HL-60 (cell line): ENCODE results near the gene ANKUB1.

Source experiments
- CTCF ChIP-seq: IDR thresholded peaks from one replicate; pipeline ENCODE4 v1.5.1; 2011; ENCODE audit warnings: low read length, control low read depth, inconsistent platforms; ENCODE audit not compliant: insufficient read depth
- GABPA ChIP-seq: IDR thresholded peaks from 2 replicates; pipeline ENCODE4 v1.6.1; 2012; ENCODE audit warnings: low read depth
- TF ChIP-seq, protein P1 (sequence below): IDR thresholded peaks from 2 replicates; pipeline ENCODE4 v1.6.1; 2012; ENCODE audit warnings: low read depth; ENCODE audit not compliant: insufficient replicate concordance

GRCh38 chr3:149830902-149831301, 38.5 kb upstream of the ANKUB1 start:
- TF ChIP-seq CTCF (no peak), GABPA (no peak)
- TF ChIP-seq, protein P1, sequence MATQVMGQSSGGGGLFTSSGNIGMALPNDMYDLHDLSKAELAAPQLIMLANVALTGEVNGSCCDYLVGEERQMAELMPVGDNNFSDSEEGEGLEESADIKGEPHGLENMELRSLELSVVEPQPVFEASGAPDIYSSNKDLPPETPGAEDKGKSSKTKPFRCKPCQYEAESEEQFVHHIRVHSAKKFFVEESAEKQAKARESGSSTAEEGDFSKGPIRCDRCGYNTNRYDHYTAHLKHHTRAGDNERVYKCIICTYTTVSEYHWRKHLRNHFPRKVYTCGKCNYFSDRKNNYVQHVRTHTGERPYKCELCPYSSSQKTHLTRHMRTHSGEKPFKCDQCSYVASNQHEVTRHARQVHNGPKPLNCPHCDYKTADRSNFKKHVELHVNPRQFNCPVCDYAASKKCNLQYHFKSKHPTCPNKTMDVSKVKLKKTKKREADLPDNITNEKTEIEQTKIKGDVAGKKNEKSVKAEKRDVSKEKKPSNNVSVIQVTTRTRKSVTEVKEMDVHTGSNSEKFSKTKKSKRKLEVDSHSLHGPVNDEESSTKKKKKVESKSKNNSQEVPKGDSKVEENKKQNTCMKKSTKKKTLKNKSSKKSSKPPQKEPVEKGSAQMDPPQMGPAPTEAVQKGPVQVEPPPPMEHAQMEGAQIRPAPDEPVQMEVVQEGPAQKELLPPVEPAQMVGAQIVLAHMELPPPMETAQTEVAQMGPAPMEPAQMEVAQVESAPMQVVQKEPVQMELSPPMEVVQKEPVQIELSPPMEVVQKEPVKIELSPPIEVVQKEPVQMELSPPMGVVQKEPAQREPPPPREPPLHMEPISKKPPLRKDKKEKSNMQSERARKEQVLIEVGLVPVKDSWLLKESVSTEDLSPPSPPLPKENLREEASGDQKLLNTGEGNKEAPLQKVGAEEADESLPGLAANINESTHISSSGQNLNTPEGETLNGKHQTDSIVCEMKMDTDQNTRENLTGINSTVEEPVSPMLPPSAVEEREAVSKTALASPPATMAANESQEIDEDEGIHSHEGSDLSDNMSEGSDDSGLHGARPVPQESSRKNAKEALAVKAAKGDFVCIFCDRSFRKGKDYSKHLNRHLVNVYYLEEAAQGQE: no peak
